ENCODE results near the gene METTL2A.
"Not testable (repeated sequence)": the region's sequence is repeated elsewhere in the genome, so short reads cannot be mapped to it uniquely, and the experiment has no call there.

METTL2A gene

GRCh38 chr17:62456016-62456415 lies 32.3 kb downstream of the METTL2A start:
- DNase-seq (ENCODE audit: insufficient read length) (no peak), FAIRE-seq (no peak)

GRCh38 chr17:62458483-62458882 lies 34.8 kb downstream of the METTL2A start:
- peak; percentile 44 for FAIRE-seq
- not testable (repeated sequence) for DNase-seq (ENCODE audit: insufficient read length)

More at GRCh38 chr17:62456016-62456415, 32.3 kb downstream of the METTL2A start:
- no peak for TF ChIP-seq TAF1 (IDR thresholded peaks at IDR 0.05; ENCODE audit: borderline replicate concordance, low read depth, low read length)
- TF ChIP-seq POLR2A (IDR thresholded peaks at IDR 0.05; ENCODE audit: low read depth, low read length), result no peak
- no peak for TF ChIP-seq POLR2AphosphoS5 (IDR thresholded peaks at IDR 0.05; ENCODE audit: low read depth, low read length)

- not testable (repeated sequence) for DNase-seq (ENCODE audit: insufficient read length); FAIRE-seq
Measured at GRCh38 chr17:62464422-62464821, 40.7 kb downstream of the METTL2A start.

GRCh38 chr17:62465271-62465670 lies 41.6 kb downstream of the METTL2A start:
- not testable (repeated sequence) for DNase-seq (ENCODE audit: insufficient read length); FAIRE-seq

GRCh38 chr17:62470666-62471379 lies 47.1 kb downstream of the METTL2A start:
- not testable (repeated sequence) for FAIRE-seq; DNase-seq (ENCODE audit: insufficient read length)

GRCh38 chr17:62471380-62471880 lies 47.7 kb downstream of the METTL2A start:
- DNase-seq (ENCODE audit: insufficient read length); FAIRE-seq: not testable (repeated sequence)

- not testable (repeated sequence) for DNase-seq (ENCODE audit: insufficient read length); FAIRE-seq
Measured at GRCh38 chr17:62473030-62473982, 49.6 kb downstream of the METTL2A start.

- DNase-seq (ENCODE audit: insufficient read length); FAIRE-seq: not testable (repeated sequence)
Measured at GRCh38 chr17:62477111-62477510, 53.4 kb downstream of the METTL2A start.

GRCh38 chr17:62477718-62478408 lies 54.2 kb downstream of the METTL2A start:
- FAIRE-seq, result peak; percentile 54
- peak; percentile 48 for DNase-seq (ENCODE audit: insufficient read length)

- FAIRE-seq (no peak), DNase-seq (ENCODE audit: insufficient read length) (peak; percentile 89)
- peak; percentile 85 for TF ChIP-seq POLR2A (IDR thresholded peaks at IDR 0.05; ENCODE audit: low read depth, low read length)
- 0 out of 2 replicates have a peak, but pooled peaks have one; percentile 21 for TF ChIP-seq POLR2AphosphoS5 (IDR thresholded peaks at IDR 0.05; ENCODE audit: low read depth, low read length)
- TF ChIP-seq TAF1 (IDR thresholded peaks at IDR 0.05; ENCODE audit: borderline replicate concordance, low read depth, low read length), result no peak
Measured at GRCh38 chr17:62478424-62478879, 54.8 kb downstream of the METTL2A start, which contains the start of gene TLK2. TLK2 (plus strand) TSS chr17:62478825; CDS start chr17:62481126, 2,301 bp downstream.

- not testable (repeated sequence) for FAIRE-seq; DNase-seq (ENCODE audit: insufficient read length)
Measured at GRCh38 chr17:62478880-62479638, 55.4 kb downstream of the METTL2A start.

GRCh38 chr17:62479639-62480258 lies 56.1 kb downstream of the METTL2A start:
- DNase-seq (ENCODE audit: insufficient read length), result not testable (repeated sequence)
- peak; percentile 76 for FAIRE-seq

- not testable (repeated sequence) for FAIRE-seq; DNase-seq (ENCODE audit: insufficient read length)
Measured at GRCh38 chr17:62482553-62482952, 58.9 kb downstream of the METTL2A start.

GRCh38 chr17:62490990-62491389 lies 67.3 kb downstream of the METTL2A start:
- not testable (repeated sequence) for DNase-seq (ENCODE audit: insufficient read length); FAIRE-seq

- DNase-seq (ENCODE audit: insufficient read length); FAIRE-seq: not testable (repeated sequence)
Measured at GRCh38 chr17:62493049-62493655, 69.5 kb downstream of the METTL2A start.

GRCh38 chr17:62494073-62494472 lies 70.4 kb downstream of the METTL2A start:
- FAIRE-seq; DNase-seq (ENCODE audit: insufficient read length): not testable (repeated sequence)

GRCh38 chr17:62496344-62496743 lies 72.6 kb downstream of the METTL2A start:
- not testable (repeated sequence) for DNase-seq (ENCODE audit: insufficient read length); FAIRE-seq
